Nephron progenitor cell (in vitro differentiated cells): ENCODE results near the gene RNF141.

Experiments
- DNase-seq: peaks from one replicate; pipeline ENCODE4 v3.0.0; 2021
- H3K27ac Mint-ChIP-seq: 2 replicates; pipeline ENCODE4 v1.8.0; 2021; ENCODE audit warnings: mild to moderate bottlenecking, moderate library complexity, mixed read lengths
- H3K27me3 Mint-ChIP-seq: 2 replicates; pipeline ENCODE4 v1.8.0; 2021; ENCODE audit warnings: mild to moderate bottlenecking, low read depth, mixed read lengths; ENCODE audit not compliant: poor library complexity
- H3K36me3 Mint-ChIP-seq: 2 replicates; pipeline ENCODE4 v1.8.0; 2021; ENCODE audit warnings: low read depth, mixed read lengths
- H3K4me1 Mint-ChIP-seq: 2 replicates; pipeline ENCODE4 v1.8.0; 2021; ENCODE audit warnings: mixed read lengths
- H3K4me3 Mint-ChIP-seq: 2 replicates; pipeline ENCODE4 v1.8.0; 2021; ENCODE audit warnings: mild to moderate bottlenecking, moderate library complexity, mixed read lengths
- H3K9me3 Mint-ChIP-seq: 2 replicates; pipeline ENCODE4 v1.8.0; 2021; ENCODE audit warnings: mild to moderate bottlenecking, moderate library complexity, mixed read lengths
- CTCF ChIP-seq: fragments of 200-600 bp; sonication (generic); IDR thresholded peaks from 2 replicates; pipeline ENCODE4 v1.5.0; 2021; ENCODE audit warnings: antibody characterized with exemption

The RNF141 gene

GRCh38 chr11:10556590-10556989, 15.6 kb upstream of the RNF141 start:
- no peak overlapping the region for H3K27ac Mint-ChIP-seq
- H3K36me3 Mint-ChIP-seq: no peaks in the 10 kb centered on the region
- no peak for TF ChIP-seq CTCF
- peaks cover 7% of the 10 kb centered on the region for H3K9me3 Mint-ChIP-seq
- H3K4me3 Mint-ChIP-seq: no peak overlapping the region
- no peaks in the 10 kb centered on the region for H3K4me1 Mint-ChIP-seq
- DNase-seq: no peak
- H3K27me3 Mint-ChIP-seq: peaks cover 27% of the 10 kb centered on the region

GRCh38 chr11:10551845-10552352, 10.9 kb upstream of the RNF141 start:
- H3K27me3 Mint-ChIP-seq: peaks cover 21% of the 10 kb centered on the region
- H3K4me3 Mint-ChIP-seq: no peak overlapping the region
- H3K9me3 Mint-ChIP-seq: peaks cover 15% of the 10 kb centered on the region
- no peaks in the 10 kb centered on the region for H3K4me1 Mint-ChIP-seq
- H3K27ac Mint-ChIP-seq: no peak overlapping the region
- TF ChIP-seq CTCF: no peak
- no peak for DNase-seq
- H3K36me3 Mint-ChIP-seq: no peaks in the 10 kb centered on the region

GRCh38 chr11:10551290-10551592, 10.3 kb upstream of the RNF141 start:
- peaks cover 14% of the 10 kb centered on the region for H3K27me3 Mint-ChIP-seq
- H3K4me1 Mint-ChIP-seq: no peaks in the 10 kb centered on the region
- no peak overlapping the region for H3K4me3 Mint-ChIP-seq
- no peak for TF ChIP-seq CTCF
- H3K9me3 Mint-ChIP-seq: peaks cover 15% of the 10 kb centered on the region
- H3K27ac Mint-ChIP-seq: no peak overlapping the region
- H3K36me3 Mint-ChIP-seq: no peaks in the 10 kb centered on the region
- no peak for DNase-seq

- Mint-ChIP-seq H3K9me3 (peaks cover 15% of the 10 kb centered on the region), H3K27me3 (peaks cover 10% of the 10 kb centered on the region), H3K4me1 (no peaks in the 10 kb centered on the region), H3K27ac (no peak overlapping the region), H3K4me3 (no peak overlapping the region), H3K36me3 (no peaks in the 10 kb centered on the region)
- no peak for TF ChIP-seq CTCF
- DNase-seq: no peak
Measured at GRCh38 chr11:10550503-10551289, 9.7 kb upstream of the RNF141 start.

GRCh38 chr11:10544491-10545465, 3.8 kb upstream of the RNF141 start:
- Mint-ChIP-seq H3K27me3 (peaks cover 21% of the 10 kb centered on the region), H3K36me3 (no peaks in the 10 kb centered on the region), H3K9me3 (peaks cover 8% of the 10 kb centered on the region), H3K4me1 (peaks cover 19% of the 10 kb centered on the region), H3K4me3 (no peak overlapping the region), H3K27ac (no peak overlapping the region)
- DNase-seq: no peak
- no peak for TF ChIP-seq CTCF
